OCI-LY1 (cell line): ENCODE data around the gene GDPD2.

Source experiments
- H2AFZ ChIP-seq: fragments of 200-600 bp; sonication (generic), shearing (Covaris generic); 2 replicates; pipeline ENCODE4 v1.6.0; 2014; ENCODE audit warnings: antibody characterized with exemption, mild to moderate bottlenecking, low read length
- H3F3A ChIP-seq: fragments of 200-600 bp; sonication (generic), shearing (Covaris generic); 2 replicates; pipeline ENCODE4 v1.6.0; 2014; ENCODE audit warnings: mild to moderate bottlenecking, antibody characterized with exemption, low read length, moderate library complexity; ENCODE audit not compliant: insufficient read depth
- H3K27ac ChIP-seq: fragments of 200-600 bp; sonication (generic); 2 replicates; pipeline ENCODE4 v1.5.1; 2014; ENCODE audit warnings: low read length, mixed run types, mild to moderate bottlenecking, low read depth; ENCODE audit not compliant: poor library complexity, severe bottlenecking
- H3K27me3 ChIP-seq: fragments of 200-600 bp; sonication (generic); 2 replicates; pipeline ENCODE4 v1.6.0; 2014; ENCODE audit warnings: antibody characterized with exemption, mild to moderate bottlenecking, low read length, moderate library complexity; ENCODE audit not compliant: insufficient read depth
- H3K36me3 ChIP-seq: fragments of 200-600 bp; sonication (generic); 2 replicates; pipeline ENCODE4 v1.6.1; 2014; ENCODE audit warnings: mild to moderate bottlenecking, antibody characterized with exemption, low read length, moderate library complexity, mixed read lengths; ENCODE audit not compliant: insufficient read depth
- H3K4me1 ChIP-seq: fragments of 200-600 bp; sonication (generic); 2 replicates; pipeline ENCODE4 v1.5.1; 2014; ENCODE audit warnings: mild to moderate bottlenecking, low read length, moderate library complexity; ENCODE audit not compliant: insufficient read depth, severe bottlenecking
- H3K4me2 ChIP-seq: fragments of 200-600 bp; sonication (generic), shearing (Covaris generic); 2 replicates; pipeline ENCODE4 v1.6.1; 2014; ENCODE audit warnings: low read length
- H3K4me3 ChIP-seq: fragments of 200-600 bp; sonication (generic); 2 replicates; pipeline ENCODE4 v1.5.1; 2014; ENCODE audit warnings: low read length, low read depth, mild to moderate bottlenecking, mixed read lengths; ENCODE audit not compliant: poor library complexity, severe bottlenecking
- H3K79me2 ChIP-seq: fragments of 200-600 bp; shearing (Covaris generic); 2 replicates; pipeline ENCODE4 v1.6.1; 2016; ENCODE audit warnings: mixed run types, low read length, mixed read lengths; ENCODE audit not compliant: insufficient read depth
- H3K9ac ChIP-seq: fragments of 200-600 bp; sonication (generic), shearing (Covaris generic); 2 replicates; pipeline ENCODE4 v1.6.1; 2014; ENCODE audit warnings: mild to moderate bottlenecking, low read length, mixed read lengths
- H3K9me2 ChIP-seq: fragments of 200-600 bp; sonication (generic), shearing (Covaris generic); 2 replicates; pipeline ENCODE4 v1.6.1; 2014; ENCODE audit warnings: low read depth, mild to moderate bottlenecking, low read length, mixed read lengths
- H3K9me3 ChIP-seq: fragments of 200-600 bp; shearing (Covaris generic); 2 replicates; pipeline ENCODE4 v1.6.1; 2014; ENCODE audit warnings: low read length, mixed read lengths
- H4K20me1 ChIP-seq: fragments of 200-600 bp; sonication (generic), shearing (Covaris generic); 2 replicates; pipeline ENCODE4 v1.6.0; 2016; ENCODE audit warnings: mild to moderate bottlenecking, low read length; ENCODE audit not compliant: insufficient read depth
- CTCF ChIP-seq: fragments of 200-600 bp; sonication (generic), shearing (Covaris generic); IDR thresholded peaks from 2 replicates; pipeline ENCODE4 v1.5.1; 2017; ENCODE audit warnings: mild to moderate bottlenecking, antibody characterized with exemption, low read length, moderate library complexity, mixed read lengths
- EZH2 ChIP-seq: fragments of 200-600 bp; sonication (generic), shearing (Covaris generic); IDR thresholded peaks from 2 replicates; pipeline ENCODE4 v1.8.0; 2017; ENCODE audit warnings: borderline replicate concordance, mixed run types, mild to moderate bottlenecking, antibody characterized with exemption, low read length, moderate library complexity, mixed read lengths

The GDPD2 gene

GRCh38 chrX:70402721-70403120, 20.4 kb upstream of the GDPD2 start:
- Histone ChIP-seq H3K27me3 (no peaks in the 10 kb centered on the region), H3K9ac (no peak overlapping the region), H3K4me1 (no peaks in the 10 kb centered on the region), H3K36me3 (peaks cover 47% of the 10 kb centered on the region), H2AFZ (no peak overlapping the region), H3K9me2 (no peaks in the 10 kb centered on the region), H3K79me2 (no peaks in the 10 kb centered on the region), H4K20me1 (no peaks in the 10 kb centered on the region), H3F3A (no peaks in the 10 kb centered on the region), H3K4me2 (no peak overlapping the region), H3K27ac (no peak overlapping the region), H3K4me3 (no peak overlapping the region), H3K9me3 (no peaks in the 10 kb centered on the region)
- TF ChIP-seq CTCF (no peak), EZH2 (no peak)

- peaks cover 47% of the 10 kb centered on the region for H3K36me3 ChIP-seq
- H3F3A ChIP-seq = no peaks in the 10 kb centered on the region
- no peak overlapping the region for H3K4me3 ChIP-seq
These were observed 18.1 kb upstream of the GDPD2 start for GRCh38 chrX:70405003-70405402.

GRCh38 chrX:70410921-70411320, 12.2 kb upstream of the GDPD2 start:
- H3K27me3 ChIP-seq = no peaks in the 10 kb centered on the region
- no peak overlapping the region for H2AFZ ChIP-seq
- H3K79me2 ChIP-seq = no peaks in the 10 kb centered on the region
- no peaks in the 10 kb centered on the region for H3K4me1 ChIP-seq
- H4K20me1 ChIP-seq = no peaks in the 10 kb centered on the region
- H3K9me3 ChIP-seq = no peaks in the 10 kb centered on the region
- H3K9me2 ChIP-seq = no peaks in the 10 kb centered on the region
- no peak overlapping the region for H3K4me3 ChIP-seq
- H3K36me3 ChIP-seq = peaks cover 24% of the 10 kb centered on the region
- H3K27ac ChIP-seq = no peak overlapping the region
- no peak overlapping the region for H3K4me2 ChIP-seq
- no peak for TF ChIP-seq EZH2
- TF ChIP-seq CTCF = no peak
- no peaks in the 10 kb centered on the region for H3F3A ChIP-seq
- H3K9ac ChIP-seq = no peak overlapping the region

More at GRCh38 chrX:70405003-70405402, 18.1 kb upstream of the GDPD2 start:
- Histone ChIP-seq H3K27me3 (no peaks in the 10 kb centered on the region), H3K9me2 (no peaks in the 10 kb centered on the region), H3K4me2 (no peak overlapping the region), H3K27ac (no peak overlapping the region), H3K9me3 (no peaks in the 10 kb centered on the region), H4K20me1 (no peaks in the 10 kb centered on the region), H2AFZ (no peak overlapping the region), H3K9ac (no peak overlapping the region), H3K4me1 (no peaks in the 10 kb centered on the region), H3K79me2 (no peaks in the 10 kb centered on the region)
- TF ChIP-seq CTCF = no peak
- no peak for TF ChIP-seq EZH2
